HG02852 (cell line): ENCODE results near the gene MMAA.
A peak's percentile ranks its signal among the peaks of the same experiment; 100 is the strongest.
"Not testable (repeated sequence)": the region's sequence is repeated elsewhere in the genome, so short reads cannot be mapped to it uniquely, and the experiment has no call there.

Experiments
- ATAC-seq: cut with Tn5 transposase; IDR thresholded peaks from one replicate; pipeline ENCODE4 v1.9.1; 2021; ENCODE audit warnings: mild to moderate bottlenecking, moderate library complexity; ENCODE audit not compliant: unreplicated experiment

The MMAA gene

GRCh38 chr4:145618932-145619638, at the start of gene MMAA:
Gene MMAA, plus strand, starts transcription at chr4:145619385. Its CDS starts 19,755 bp downstream, at chr4:145639140.
- ATAC-seq, result peak; percentile 92

GRCh38 chr4:145574546-145574945, 44.6 kb upstream of the MMAA start:
- ATAC-seq, result not testable (repeated sequence)

GRCh38 chr4:145580906-145581305, 38.3 kb upstream of the MMAA start:
- no peak for ATAC-seq

GRCh38 chr4:145583191-145584055, 35.8 kb upstream of the MMAA start:
- no peak for ATAC-seq

GRCh38 chr4:145587088-145587754, 32.0 kb upstream of the MMAA start:
- no peak for ATAC-seq

- not testable (repeated sequence) for ATAC-seq
These were observed 29.8 kb upstream of the MMAA start for GRCh38 chr4:145589381-145589780.

GRCh38 chr4:145589916-145590702, 29.1 kb upstream of the MMAA start:
- ATAC-seq, result no peak

GRCh38 chr4:145602129-145602760, 16.9 kb upstream of the MMAA start:
- no peak for ATAC-seq

- ATAC-seq, result no peak
These were observed 13.2 kb upstream of the MMAA start for GRCh38 chr4:145605941-145606340.

GRCh38 chr4:145609481-145610427, 9.4 kb upstream of the MMAA start:
- ATAC-seq, result peak; percentile 66

GRCh38 chr4:145613566-145614232, 5.5 kb upstream of the MMAA start:
- no peak for ATAC-seq

- ATAC-seq, result no peak
These were observed 5.0 kb upstream of the MMAA start for GRCh38 chr4:145614233-145614610.

- ATAC-seq, result no peak
These were observed 814 bp upstream of the MMAA start for GRCh38 chr4:145618210-145618931.

- peak; percentile 44 for ATAC-seq
These were observed 433 bp downstream of the MMAA start for GRCh38 chr4:145619639-145619996.

- not testable (repeated sequence) for ATAC-seq
These were observed 2.9 kb downstream of the MMAA start for GRCh38 chr4:145622067-145622466.

- ATAC-seq, result no peak
These were observed 4.6 kb downstream of the MMAA start for GRCh38 chr4:145623831-145624230.

GRCh38 chr4:145625677-145626622, 6.8 kb downstream of the MMAA start:
- peak; percentile 44 for ATAC-seq
